ENCODE data around the gene MECR. TPM values are rescaled to one million over a fixed set of nuclear protein-coding genes. Genes with fewer than 3 reads are reported as not detected.
A peak's percentile ranks its signal among the peaks of the same experiment; 100 is the strongest.

The MECR gene
- total RNA-seq, 1 donor from 2014 or later = 11.7 TPM

DNA sequence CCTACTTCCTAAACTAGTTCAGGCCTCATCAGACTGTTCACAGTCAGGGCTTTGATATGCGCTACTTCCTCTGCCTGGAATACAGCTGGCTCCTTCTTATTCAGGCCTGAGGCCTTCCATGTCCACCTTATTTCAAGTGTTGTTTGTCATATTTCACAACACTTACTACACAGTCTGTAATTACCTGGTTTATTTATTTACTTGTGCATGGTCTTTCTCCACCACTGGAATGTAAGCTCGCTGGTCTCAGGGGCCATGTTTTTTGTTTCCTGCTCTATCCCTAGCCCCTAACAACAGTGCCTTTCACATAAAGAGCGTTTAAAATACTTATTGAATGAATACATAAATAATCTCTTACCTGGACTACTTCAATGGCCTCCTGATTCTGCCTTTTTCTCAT, 44.5 kb downstream of the MECR start:
- Histone ChIP-seq H3K9ac (no peak overlapping the region), H3K4me2 (no peak overlapping the region), H2AFZ (replicated peaks) (no peak overlapping the region), H3K27me3 (no peaks in the 10 kb centered on the region), H3K4me1 (peaks cover 12% of the 10 kb centered on the region), H3K36me3 (no peaks in the 10 kb centered on the region), H4K20me1 (ENCODE audit: low read depth) (no peaks in the 10 kb centered on the region), H3K9me3 (ENCODE audit: low read depth) (no peaks in the 10 kb centered on the region), H3K27ac (peak overlapping the region; percentile 25), H3K79me2 (ENCODE audit: low read depth) (peaks cover 4% of the 10 kb centered on the region), H3F3A (ENCODE audit: low read depth) (peaks cover 35% of the 10 kb centered on the region), H3K4me3 (no peak overlapping the region)
- no peak for DNase-seq (ENCODE audit: low spot score)
- Mint-ChIP-seq H3K36me3 (peaks cover 8% of the 10 kb centered on the region), H3K27ac (peak overlapping the region; percentile 1), H3K27me3 (ENCODE audit: insufficient read depth, low read depth) (peaks cover 2% of the 10 kb centered on the region), H3K4me1 (peaks cover 15% of the 10 kb centered on the region), H3K4me3 (no peak overlapping the region), H3K9me3 (peaks cover 5% of the 10 kb centered on the region)
- no peak for TF ChIP-seq EZH2 (IDR thresholded peaks at IDR 0.05)

DNA sequence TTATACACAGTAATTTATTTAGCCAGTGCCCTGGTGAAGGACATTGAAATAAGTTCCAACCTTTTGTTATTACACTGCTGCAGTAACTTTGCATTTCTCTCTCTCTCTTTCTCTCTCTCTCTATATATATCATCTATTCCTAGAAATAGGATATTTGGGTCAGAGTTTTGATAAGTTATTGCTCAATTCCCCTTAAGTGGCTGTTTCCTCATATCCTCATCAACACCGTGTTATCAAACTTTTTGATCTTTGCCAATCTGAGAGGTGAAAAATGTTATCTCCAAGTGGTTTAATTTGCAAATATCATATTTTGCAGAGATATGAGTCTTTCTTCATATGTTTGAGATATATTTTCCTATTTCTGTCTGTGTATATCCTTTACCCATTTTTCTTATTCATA, 47.4 kb downstream of the MECR start:
- no peaks in the 10 kb centered on the region for H3K9me3 ChIP-seq (ENCODE audit: low read depth)
- peaks cover 7% of the 10 kb centered on the region for H3K36me3 ChIP-seq
- peak overlapping the region; percentile 0 for H3K4me3 Mint-ChIP-seq
- H3K27ac Mint-ChIP-seq = no peak overlapping the region
- H3K79me2 ChIP-seq (ENCODE audit: low read depth) = peaks cover 34% of the 10 kb centered on the region
- peaks cover 2% of the 10 kb centered on the region for H3K27me3 Mint-ChIP-seq (ENCODE audit: insufficient read depth, low read depth)
- H3K27ac ChIP-seq = no peak overlapping the region
- H3K9me3 Mint-ChIP-seq = peaks cover 4% of the 10 kb centered on the region
- peaks cover 28% of the 10 kb centered on the region for H4K20me1 ChIP-seq (ENCODE audit: low read depth)
- DNase-seq (ENCODE audit: low spot score) = no peak
- H3K4me1 ChIP-seq = peaks cover 22% of the 10 kb centered on the region
- no peaks in the 10 kb centered on the region for H3K27me3 ChIP-seq
- TF ChIP-seq EZH2phosphoT487 (IDR thresholded peaks at IDR 0.05) (no peak), CTCF (IDR thresholded peaks at IDR 0.05) (no peak), EZH2 (IDR thresholded peaks at IDR 0.05) (no peak)
- H3K36me3 Mint-ChIP-seq = peaks cover 13% of the 10 kb centered on the region
- no peak overlapping the region for H2AFZ ChIP-seq (replicated peaks)
- H3K9ac ChIP-seq = no peak overlapping the region
- no peak overlapping the region for H3K4me3 ChIP-seq
- H3K4me1 Mint-ChIP-seq = peaks cover 23% of the 10 kb centered on the region
- H3F3A ChIP-seq (ENCODE audit: low read depth) = peaks cover 49% of the 10 kb centered on the region
- no peak overlapping the region for H3K4me2 ChIP-seq

- Histone ChIP-seq H3F3A (ENCODE audit: low read depth) (peaks cover 39% of the 10 kb centered on the region), H3K4me3 (peak within 1 kb of the TSS; percentile 99), H2AFZ (replicated peaks) (peak within 1 kb of the TSS; percentile 97), H3K36me3 (peaks cover 9% of the 10 kb centered on the region), H3K9ac (peak within 1 kb of the TSS; percentile 100), H3K27ac (peak within 1 kb of the TSS; percentile 99), H4K20me1 (ENCODE audit: low read depth) (peaks cover 45% of the 10 kb centered on the region), H3K4me1 (peaks cover 19% of the 10 kb centered on the region), H3K9me3 (ENCODE audit: low read depth) (no peaks in the 10 kb centered on the region), H3K4me2 (peak within 1 kb of the TSS; percentile 100), H3K79me2 (ENCODE audit: low read depth) (peaks cover 50% of the 10 kb centered on the region), H3K27me3 (no peaks in the 10 kb centered on the region)
- peaks cover 2% of the 10 kb centered on the region for H3K27me3 Mint-ChIP-seq (ENCODE audit: insufficient read depth, low read depth)
- H3K4me3 Mint-ChIP-seq = peak within 1 kb of the TSS; percentile 97
- peak; percentile 99 for DNase-seq (ENCODE audit: low spot score)
- H3K9me3 Mint-ChIP-seq = peaks cover 13% of the 10 kb centered on the region
- TF ChIP-seq EZH2 (IDR thresholded peaks at IDR 0.05) (no peak), CTCF (IDR thresholded peaks at IDR 0.05) (peak; percentile 74)
- peaks cover 20% of the 10 kb centered on the region for H3K4me1 Mint-ChIP-seq
- peak within 1 kb of the TSS; percentile 98 for H3K27ac Mint-ChIP-seq
- peaks cover 27% of the 10 kb centered on the region for H3K36me3 Mint-ChIP-seq
Measured at GRCh38 chr1:29181413-29182225, 49.1 kb downstream of the MECR start, which contains the start of gene SRSF4. TSS of gene SRSF4 (minus strand) at chr1:29181900. CDS start at chr1:29181752, 148 bp downstream.

Data from neural progenitor cell (in vitro differentiated cells).